ENCODE results near the gene PARVB. TPM values are rescaled to one million over a fixed set of nuclear protein-coding genes. Genes with fewer than 3 reads are reported as not detected.

Gene PARVB
- total and polyA plus RNA-seq, 5 donors = 44.0 to 124 (median 88.6) TPM

Other genes starting within 250 kb of the PARVB start
- gene EFCAB6, start 212.0 kb upstream of the PARVB start, total RNA-seq = 1 to 10 TPM; 1.7 to 3.4 (median 2.4) TPM
- gene EFCAB6, start 212.0 kb upstream of the PARVB start, polyA plus RNA-seq = 0.70 TPM
- under 1 TPM; 0.17 to 0.42 (median 0.24) TPM for gene SULT4A1, start 161.8 kb upstream of the PARVB start, total RNA-seq
- 0.57 TPM for gene SULT4A1, start 161.8 kb upstream of the PARVB start, polyA plus RNA-seq
- gene PNPLA5, start 132.3 kb upstream of the PARVB start, total RNA-seq = not detected
- gene PNPLA5, start 132.3 kb upstream of the PARVB start, polyA plus RNA-seq = not detected
- 1 to 10 TPM in 1 of 4 donors, under 1 TPM in 1, not detected in 2; 0.15 to 1.0 TPM for gene PNPLA3, start 100.5 kb upstream of the PARVB start, total RNA-seq
- 0.48 TPM for gene PNPLA3, start 100.5 kb upstream of the PARVB start, polyA plus RNA-seq
- gene SAMM50, start 68.9 kb upstream of the PARVB start, total RNA-seq = 10 to 100 TPM; 53.3 to 65.3 (median 61.2) TPM
- 48.0 TPM for gene SAMM50, start 68.9 kb upstream of the PARVB start, polyA plus RNA-seq
- gene PARVG, start 156.6 kb downstream of the PARVB start, total RNA-seq = 1 to 10 TPM; 3.1 to 6.4 (median 5.5) TPM
- gene PARVG, start 156.6 kb downstream of the PARVB start, polyA plus RNA-seq = 4.3 TPM